HCT116 (cell line): ENCODE results near the gene C2orf68. TPM values are rescaled to one million over a fixed set of nuclear protein-coding genes. Genes with fewer than 3 reads are reported as not detected.
"Not testable (repeated sequence)": the region's sequence is repeated elsewhere in the genome, so short reads cannot be mapped to it uniquely, and the experiment has no call there.

Source experiments
- ATAC-seq: fragments of 200-7000 bp; cut with Tn5 transposase; 2 replicates; pipeline ENCODE4 v1.9.1; 2020; ENCODE audit warnings: mild to moderate bottlenecking, moderate library complexity
- BruUV-seq: library from RNA; stranded (reverse); fragments of 400-500 nt; replicated peaks from 2 replicates; lab custom pipeline; 2021; lab: Mats Ljungman, UMichigan
- CTCF ChIA-PET: fragments of 300-600 bp; sonication (Branson Sonifier 250); formaldehyde crosslinking; loops from one replicate; lab custom pipeline; 2021; ENCODE audit warnings: antibody characterized with exemption; lab: Charles Lee
- POLR2A ChIA-PET: fragments of 300-600, 350-600 bp; sonication (Branson Sonifier 250); formaldehyde crosslinking; loops from one replicate; lab custom pipeline; 2021; ENCODE audit warnings: antibody characterized with exemption; lab: Charles Lee
- RAD21 ChIA-PET, 2 experiments: fragments of 300-600 bp; sonication (Branson Sonifier 250); formaldehyde crosslinking; loops; one replicate each; lab custom pipeline; 2023; ENCODE audit warnings: low total read pairs in 2 of 2; ENCODE audit not compliant: uncharacterized antibody in 2 of 2, unreplicated experiment in 2 of 2, low non-redundant PET in 1 of 2; lab: Charles Lee
- DNase-seq: peaks from one replicate; pipeline ENCODE4 v3.0.0-alpha.2; 2010; ENCODE audit warnings: low read depth, low spot score
- H2AFZ ChIP-seq: fragments of 200-600 bp; shearing (Covaris generic), sonication (generic); 2 replicates; pipeline ENCODE4 v1.6.1; 2017; ENCODE audit warnings: low read depth, mixed run types, mixed read lengths, antibody characterized with exemption, low read length; ENCODE audit not compliant: poor library complexity, severe bottlenecking
- H3K27ac ChIP-seq: 2 replicates; pipeline ENCODE4 v1.5.1; 2012; ENCODE audit warnings: low read depth, low read length
- H3K27me3 ChIP-seq: fragments of 200-600 bp; sonication (generic); 2 replicates; pipeline ENCODE4 v1.6.1; 2016; ENCODE audit warnings: mixed run types, low read length, mixed read lengths; ENCODE audit not compliant: insufficient read depth
- H3K36me3 ChIP-seq, 2 experiments: fragments of 200-500 bp in 1 of 2; fragments of 200-600 bp in 1 of 2; sonication (Bioruptor generic) in 1 of 2; sonication (generic) in 1 of 2; 2 replicates each; pipeline versions ENCODE4 v1.5.1 to v1.6.1; 2014 to 2016; ENCODE audit warnings: low read length in 2 of 2, inconsistent platforms in 1 of 2, mixed read lengths in 1 of 2, mixed run types in 1 of 2; ENCODE audit not compliant: insufficient read depth in 2 of 2, control insufficient read depth in 1 of 2
- H3K4me1 ChIP-seq, 2 experiments: fragments of 200-600 bp in 1 of 2; sonication (generic) in 1 of 2; 2 replicates each; pipeline versions ENCODE4 v1.5.1 to v1.6.1; 2012 to 2017; ENCODE audit warnings: low read length in 2 of 2, inconsistent platforms in 1 of 2, mild to moderate bottlenecking in 1 of 2, mixed read lengths in 1 of 2, mixed run types in 1 of 2, moderate library complexity in 1 of 2; ENCODE audit not compliant: insufficient read depth in 2 of 2, control insufficient read depth in 1 of 2
- H3K4me2 ChIP-seq: fragments of 200-600 bp; sonication (generic); 2 replicates; pipeline ENCODE4 v1.6.1; 2017; ENCODE audit warnings: mixed run types, low read length, mixed read lengths
- H3K4me3 ChIP-seq, 2 experiments: fragments of 200-600 bp in 1 of 2; sonication (generic) in 1 of 2; replicated peaks in 1 of 2; 2 replicates each; pipeline ENCODE4 v1.5.1; 2011 to 2016; ENCODE audit warnings: low read length in 2 of 2, control low read depth in 1 of 2, low read depth in 1 of 2, mild to moderate bottlenecking in 1 of 2, mixed read lengths in 1 of 2, mixed run types in 1 of 2
- H3K79me2 ChIP-seq: fragments of 200-600 bp; sonication (generic); 2 replicates; pipeline ENCODE4 v1.6.1; 2017; ENCODE audit warnings: mild to moderate bottlenecking, mixed run types, low read length, moderate library complexity, mixed read lengths; ENCODE audit not compliant: insufficient read depth
- H3K9ac ChIP-seq: fragments of 200-600 bp; sonication (generic); 2 replicates; pipeline ENCODE4 v1.6.1; 2016; ENCODE audit warnings: low read length, mixed read lengths
- H3K9me2 ChIP-seq: fragments of 200-600 bp; sonication (generic), shearing (Covaris generic); 2 replicates; pipeline ENCODE4 v1.6.1; 2017; ENCODE audit warnings: mixed run types, mild to moderate bottlenecking, moderate library complexity; ENCODE audit not compliant: insufficient read depth
- H3K9me3 ChIP-seq, 2 experiments: fragments of 200-500 bp in 1 of 2; fragments of 200-600 bp in 1 of 2; sonication (Bioruptor generic) in 1 of 2; sonication (generic) in 1 of 2; 2 replicates each; pipeline ENCODE4 v1.6.1; 2014 to 2017; ENCODE audit warnings: low read length in 2 of 2, mixed read lengths in 2 of 2, inconsistent platforms in 1 of 2, low read depth in 1 of 2, mild to moderate bottlenecking in 1 of 2, mixed run types in 1 of 2, moderate library complexity in 1 of 2; ENCODE audit not compliant: control insufficient read depth in 1 of 2, insufficient read depth in 1 of 2
- H4K20me1 ChIP-seq: fragments of 200-600 bp; sonication (generic), shearing (Covaris generic); 2 replicates; pipeline ENCODE4 v1.6.1; 2017; ENCODE audit warnings: mixed run types, mild to moderate bottlenecking, moderate library complexity; ENCODE audit not compliant: insufficient read depth
- EGR1 ChIP-seq: IDR thresholded peaks from 2 replicates; pipeline ENCODE4 v1.6.1; 2012; ENCODE audit warnings: low read depth
- EZH2 ChIP-seq: fragments of 200-600 bp; sonication (generic); IDR thresholded peaks from 2 replicates; pipeline ENCODE4 v1.6.1; 2017; ENCODE audit warnings: antibody characterized with exemption, mixed run types
- JUND ChIP-seq: IDR thresholded peaks from 2 replicates; pipeline ENCODE4 v1.6.1; 2012
- POLR2A ChIP-seq: IDR thresholded peaks from 2 replicates; pipeline ENCODE4 v1.7.0; 2011; ENCODE audit warnings: borderline replicate concordance; ENCODE audit not compliant: insufficient read depth, insufficient read length; ENCODE audit errors: extremely low read depth
- TCF7L2 ChIP-seq: IDR thresholded peaks from 2 replicates; pipeline ENCODE4 v1.7.0; 2011; ENCODE audit warnings: borderline replicate concordance, inconsistent platforms; ENCODE audit not compliant: insufficient read depth, insufficient read length; ENCODE audit errors: extremely low read depth
- YY1 ChIP-seq: IDR thresholded peaks from 2 replicates; pipeline ENCODE4 v1.6.1; 2011; ENCODE audit warnings: low read length, low read depth, moderate library complexity, mild to moderate bottlenecking; ENCODE audit not compliant: insufficient replicate concordance; ENCODE audit errors: extremely low read depth
- ZFX ChIP-seq: fragments of 450-650 bp; IDR thresholded peaks from 2 replicates; pipeline ENCODE4 v1.6.1; 2017
- intact Hi-C: fragments of 100-400 bp; cut with micrococcal nuclease; formaldehyde crosslinking; loops from 2 replicates; pipeline ENCODE4 v1.10.0; 2022
- total RNA-seq: library from RNA; stranded (reverse); gene quantifications from one replicate; pipeline ENCODE4 v1.2.1, GENCODE V29; 2021; ENCODE audit not compliant: unreplicated experiment
- TF ChIP-seq, protein P1 (sequence below): IDR thresholded peaks from 2 replicates; pipeline ENCODE4 v1.6.1; 2011; ENCODE audit warnings: mild to moderate bottlenecking, low read length, moderate library complexity; ENCODE audit not compliant: insufficient replicate concordance; ENCODE audit errors: extremely low read depth
- TF ChIP-seq, protein P2 (sequence below): IDR thresholded peaks from 2 replicates; pipeline ENCODE4 v1.6.1; 2012

The C2orf68 gene
- total RNA-seq, 1 experiment from 2014 or later, result 21.8 TPM

DNA sequence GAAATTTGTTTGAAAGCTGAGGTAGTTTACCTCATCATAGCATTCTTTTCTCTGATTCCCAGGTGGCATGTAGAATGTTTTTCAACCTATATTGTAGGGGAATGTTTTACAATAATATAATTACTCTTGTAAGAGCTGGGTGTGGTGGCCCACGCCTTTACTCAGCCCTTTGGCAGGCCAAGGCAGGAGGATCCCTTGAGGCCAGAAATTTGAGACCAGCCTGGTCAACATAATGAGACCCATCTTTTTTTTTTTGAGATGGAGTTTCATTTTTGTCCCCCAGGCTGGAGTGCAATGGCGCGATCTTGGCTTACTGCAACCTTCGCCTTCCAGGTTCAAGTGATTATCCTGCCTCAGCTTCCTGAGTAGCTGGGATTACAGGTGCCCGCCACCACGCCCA, 7.8 kb upstream of the C2orf68 start (continued):
- TF ChIP-seq, protein P1, sequence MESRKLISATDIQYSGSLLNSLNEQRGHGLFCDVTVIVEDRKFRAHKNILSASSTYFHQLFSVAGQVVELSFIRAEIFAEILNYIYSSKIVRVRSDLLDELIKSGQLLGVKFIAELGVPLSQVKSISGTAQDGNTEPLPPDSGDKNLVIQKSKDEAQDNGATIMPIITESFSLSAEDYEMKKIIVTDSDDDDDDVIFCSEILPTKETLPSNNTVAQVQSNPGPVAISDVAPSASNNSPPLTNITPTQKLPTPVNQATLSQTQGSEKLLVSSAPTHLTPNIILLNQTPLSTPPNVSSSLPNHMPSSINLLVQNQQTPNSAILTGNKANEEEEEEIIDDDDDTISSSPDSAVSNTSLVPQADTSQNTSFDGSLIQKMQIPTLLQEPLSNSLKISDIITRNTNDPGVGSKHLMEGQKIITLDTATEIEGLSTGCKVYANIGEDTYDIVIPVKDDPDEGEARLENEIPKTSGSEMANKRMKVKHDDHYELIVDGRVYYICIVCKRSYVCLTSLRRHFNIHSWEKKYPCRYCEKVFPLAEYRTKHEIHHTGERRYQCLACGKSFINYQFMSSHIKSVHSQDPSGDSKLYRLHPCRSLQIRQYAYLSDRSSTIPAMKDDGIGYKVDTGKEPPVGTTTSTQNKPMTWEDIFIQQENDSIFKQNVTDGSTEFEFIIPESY, result no peak
- no peak for TF ChIP-seq EGR1
- no peak for TF ChIP-seq YY1
- TF ChIP-seq JUND, result no peak
- TF ChIP-seq, protein P2, sequence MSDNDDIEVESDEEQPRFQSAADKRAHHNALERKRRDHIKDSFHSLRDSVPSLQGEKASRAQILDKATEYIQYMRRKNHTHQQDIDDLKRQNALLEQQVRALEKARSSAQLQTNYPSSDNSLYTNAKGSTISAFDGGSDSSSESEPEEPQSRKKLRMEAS, result no peak
- TF ChIP-seq POLR2A, result no peak
- TF ChIP-seq TCF7L2, result no peak
- no peak for TF ChIP-seq ZFX
- no peak for TF ChIP-seq EZH2

DNA sequence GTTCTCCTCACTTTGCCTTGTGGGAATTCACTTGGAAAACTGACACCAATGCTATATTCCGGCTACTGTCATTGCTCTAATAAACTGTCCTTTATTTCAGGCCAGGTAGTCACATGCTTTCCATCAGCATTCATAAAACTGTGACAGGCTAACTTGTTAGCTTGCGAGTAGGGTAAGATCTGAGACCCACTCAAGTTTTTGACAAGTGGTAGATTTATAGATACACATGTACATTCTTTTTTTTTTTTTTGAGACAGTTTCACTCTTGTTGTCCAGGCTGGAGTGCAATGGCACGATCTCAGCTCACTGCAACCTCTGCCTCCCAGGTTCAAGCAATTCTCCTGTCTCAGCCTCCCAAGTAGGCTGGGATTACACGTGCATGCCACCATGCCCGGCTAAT, 5.9 kb upstream of the C2orf68 start:
- H2AFZ ChIP-seq, H3K9me2 ChIP-seq, H4K20me1 ChIP-seq, RAD21 ChIA-PET, H3K27ac ChIP-seq, H3K9me3 ChIP-seq, CTCF ChIA-PET, POLR2A ChIA-PET, H3K27me3 ChIP-seq, DNase-seq, BruUV-seq, intact Hi-C loops, ATAC-seq: not testable (repeated sequence)
- Histone ChIP-seq H3K36me3 (peaks cover 30 to 37% of the 10 kb centered on the region in 2 experiments), H3K9ac (peak overlapping the region; percentile 94), H3K79me2 (peaks cover 72% of the 10 kb centered on the region), H3K4me2 (peak overlapping the region; percentile 58), H3K4me3 (peak overlapping the region; percentile 80 to 87; a peak in 3 of 4 replicates), H3K4me1 (peaks cover 12 to 27% of the 10 kb centered on the region in 2 experiments)
